ENCODE data around the gene BICD1.

GRCh38 chr12:32334371-32334777 is 227.7 kb downstream of the BICD1 start:
- TF ChIP-seq POLR2A (IDR thresholded peaks at IDR 0.05; ENCODE audit: low read length) (no peak), GATA1 (IDR thresholded peaks at IDR 0.05; ENCODE audit: low read depth, low read length) (no peak)

Measured in erythroblast (primary cell).